Ovary (tissue), 9 donors: ENCODE data around the gene CKS1B. TPM values are rescaled to one million over a fixed set of nuclear protein-coding genes. Genes with fewer than 3 reads are reported as not detected.

Source experiments
- DNase-seq, 5 donors: peaks; one replicate each; pipeline ENCODE4 v3.0.0-alpha.2; 2019 to 2020
- H3K27ac ChIP-seq, 2 donors: fragments of 200-600 bp; one replicate each; pipeline versions ENCODE4 v1.5.1 to v1.8.0; 2019 to 2022
- H3K27me3 ChIP-seq: fragments of 200-600 bp; one replicate; pipeline ENCODE4 v1.8.0; 2022
- H3K36me3 ChIP-seq: fragments of 200-600 bp; sonication (generic); one replicate; pipeline ENCODE4 v1.5.1; 2019
- H3K4me1 ChIP-seq: one replicate; pipeline ENCODE4 v1.8.1; 2013; ENCODE audit warnings: mild to moderate bottlenecking, moderate library complexity; ENCODE audit not compliant: insufficient read depth
- H3K4me3 ChIP-seq: fragments of 200-600 bp; sonication (generic); one replicate; pipeline ENCODE4 v1.5.1; 2017
- H3K9me3 ChIP-seq, 2 donors: fragments of 200-600 bp in 1 of 2; sonication (generic) in 1 of 2; one replicate each; pipeline versions ENCODE4 v1.5.1 to v1.8.1; 2013 to 2019; ENCODE audit warnings: mild to moderate bottlenecking in 1 of 2, moderate library complexity in 1 of 2
- EP300 ChIP-seq: sonication (generic); formaldehyde crosslinking; IDR thresholded peaks from one replicate; pipeline ENCODE4 v1.6.1; 2017; ENCODE audit warnings: antibody characterized with exemption
- POLR2A ChIP-seq: fragments of 450-650 bp; IDR thresholded peaks from one replicate; pipeline ENCODE4 v1.6.1; 2017; ENCODE audit warnings: antibody characterized with exemption, mild to moderate bottlenecking, moderate library complexity
- WGBS, 3 donors: extraction: QIAGEN DNeasy Blood & Tissue Kit in 1 of 3; methylation state at CpG; one replicate each; pipeline versions ENCODE4 v1.1.5 to v1.1.7; 2013 to 2017; 5-methylcytosine and 5-hydroxymethylcytosine counted together
- intact Hi-C, 4 donors: fragments of 100-400 bp; cut with DNase I; formaldehyde crosslinking; loops; one replicate each; pipeline versions ENCODE4 v1.11.0 to v1.15.1; 2022 to 2023
- polyA plus RNA-seq, 2 donors: library from polyadenylated mRNA; stranded (reverse); fragments of 200-250 nt in 1 of 2; fragments of 350-450 nt in 1 of 2; fragmentation: Illumina TruSeq in 1 of 2; extraction: RNeasy Lipid Tissue Mini Kit (QIAGEN cat#74804) in 1 of 2; gene quantifications; one replicate each; pipeline ENCODE4 v1.2.3, GENCODE V29; 2013 to 2014
- total RNA-seq, 7 donors: library from RNA; depleted of rRNA in 2 of 7; stranded (reverse); fragments of >200 nt in 2 of 7; fragmentation: NEBNext Ultra II Directional in 3 of 7; extraction: Animal tissue kit (Norgen Biotek cat#: 25700) in 3 of 7; gene quantifications; one replicate each; pipeline versions ENCODE4 v1.1.0 to v1.2.4, GENCODE V29; 2016 to 2023
- TF ChIP-seq, protein P1 (sequence below), 3 donors: fragments of 450-650 bp in 2 of 3; fragments of 200-600 bp in 1 of 3; IDR thresholded peaks; one replicate each; pipeline versions ENCODE4 v1.5.1 to v1.8.0; 2016 to 2022; ENCODE audit warnings: antibody characterized with exemption in 3 of 3, mild to moderate bottlenecking in 1 of 3
- donor health status: DM: no; HTN: no; CAD: no; lungs with moderate emphysema.
- donor health status: DM: no; HTN: no; CAD: no.
- donor health status: Bipolar disorder and iron deficiency.
- donor health status: DM: yes; HTN: yes; CAD: no.
- donor health status: DM: no; HTN: no; CAD: no.
- donor health status: DM: yes; HTN: yes; CAD: no.

The CKS1B gene
- total and polyA plus RNA-seq, 9 donors = 12.2 to 55.8 (median 28.0) TPM

DNA sequence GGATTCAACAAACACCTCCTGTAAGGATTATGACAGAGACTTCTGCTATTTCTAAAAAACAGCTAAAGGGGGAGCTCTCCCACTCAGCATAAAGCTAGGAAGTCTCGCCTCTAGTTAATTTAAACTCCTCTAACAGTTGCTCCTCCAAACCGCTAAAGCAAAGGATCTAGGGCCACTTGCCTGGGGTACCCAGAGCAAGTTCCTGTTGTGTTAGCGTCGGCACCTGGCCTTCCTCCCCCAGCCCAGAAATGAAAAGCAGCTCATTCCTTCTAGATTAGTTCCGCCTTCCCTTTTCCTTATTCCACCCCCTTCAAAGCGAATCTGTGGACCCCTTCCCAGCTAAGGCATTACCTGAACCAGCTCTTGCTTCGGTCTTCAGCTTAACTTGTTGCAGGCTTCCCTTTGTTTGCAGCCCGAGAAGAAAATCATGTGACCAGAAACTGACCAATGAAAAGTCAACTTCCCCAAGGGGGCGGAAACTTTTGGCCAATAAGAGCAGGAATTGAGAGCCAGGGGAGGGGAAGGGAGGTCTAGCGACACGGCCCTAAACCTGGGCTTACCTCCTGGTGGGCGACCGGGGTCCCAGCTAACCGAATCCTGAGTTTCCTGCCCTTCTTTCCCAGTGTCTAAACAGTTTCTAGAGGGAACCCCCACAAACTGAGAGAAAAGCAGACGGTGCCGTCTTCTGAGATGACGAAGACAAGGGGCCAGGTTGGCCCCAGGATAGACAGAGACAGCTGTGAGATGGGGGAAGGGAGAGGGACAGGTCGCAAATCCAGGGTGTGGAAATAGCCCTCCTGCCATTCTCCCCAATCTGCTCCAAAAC is 18.6 kb upstream of the CKS1B start, which contains the start of gene PBXIP1:
PBXIP1 (minus strand) TSS at position 382 of the 826 bp plus-strand sequence. CDS start 2,378 bp downstream, outside the sequence.
- TF ChIP-seq, protein P1, sequence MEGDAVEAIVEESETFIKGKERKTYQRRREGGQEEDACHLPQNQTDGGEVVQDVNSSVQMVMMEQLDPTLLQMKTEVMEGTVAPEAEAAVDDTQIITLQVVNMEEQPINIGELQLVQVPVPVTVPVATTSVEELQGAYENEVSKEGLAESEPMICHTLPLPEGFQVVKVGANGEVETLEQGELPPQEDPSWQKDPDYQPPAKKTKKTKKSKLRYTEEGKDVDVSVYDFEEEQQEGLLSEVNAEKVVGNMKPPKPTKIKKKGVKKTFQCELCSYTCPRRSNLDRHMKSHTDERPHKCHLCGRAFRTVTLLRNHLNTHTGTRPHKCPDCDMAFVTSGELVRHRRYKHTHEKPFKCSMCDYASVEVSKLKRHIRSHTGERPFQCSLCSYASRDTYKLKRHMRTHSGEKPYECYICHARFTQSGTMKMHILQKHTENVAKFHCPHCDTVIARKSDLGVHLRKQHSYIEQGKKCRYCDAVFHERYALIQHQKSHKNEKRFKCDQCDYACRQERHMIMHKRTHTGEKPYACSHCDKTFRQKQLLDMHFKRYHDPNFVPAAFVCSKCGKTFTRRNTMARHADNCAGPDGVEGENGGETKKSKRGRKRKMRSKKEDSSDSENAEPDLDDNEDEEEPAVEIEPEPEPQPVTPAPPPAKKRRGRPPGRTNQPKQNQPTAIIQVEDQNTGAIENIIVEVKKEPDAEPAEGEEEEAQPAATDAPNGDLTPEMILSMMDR (IDR thresholded peaks at IDR 0.05) = peak in 2 of 3 donors; percentile 9 to 34
- TF ChIP-seq POLR2A = peak; percentile 30
- TF ChIP-seq EP300 = no peak
- H3K36me3 ChIP-seq = no peaks in the 10 kb centered on the region
- peak; percentile 70 to 87 (median 75) for DNase-seq
- H3K9me3 ChIP-seq = no peaks in the 10 kb centered on the region
- 1% methylated on average over 18 of the region's 18 CpGs for WGBS, 3 donors
- no peaks in the 10 kb centered on the region for H3K27me3 ChIP-seq
- intact Hi-C loops = loop anchor here in 3 of 4 donors (5.0 kb wide), 2 partner anchors 46 to 106 kb away; partner anchors contain the start of genes EFNA4 (in 2 of the 3) and ZBTB7B (in 1 of the 3)
- peaks cover 41% of the 10 kb centered on the region for H3K4me1 ChIP-seq
- peak within 1 kb of the TSS; percentile 52 to 78 for H3K27ac ChIP-seq
- H3K4me3 ChIP-seq = peak within 1 kb of the TSS; percentile 57

DNA sequence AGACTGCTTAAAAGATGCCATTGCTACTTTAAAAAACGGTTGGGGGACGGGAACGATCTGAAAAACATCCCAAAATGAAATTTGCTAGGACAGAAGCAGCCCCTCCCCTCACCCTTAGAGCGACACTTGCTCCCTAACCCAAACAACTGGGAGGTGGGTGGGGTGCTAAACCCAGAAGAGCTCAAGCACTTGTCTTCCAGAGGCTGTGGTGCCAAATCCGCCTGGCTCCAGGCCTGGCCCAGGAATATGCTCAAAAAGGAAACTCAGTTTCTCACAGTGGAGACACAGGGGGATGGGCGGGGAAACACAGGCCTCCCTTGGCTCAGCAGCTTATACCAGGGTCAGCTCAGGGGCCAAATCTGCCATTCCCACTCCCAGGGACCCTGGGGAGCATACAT is 17.9 kb upstream of the CKS1B start:
- intact Hi-C loops = loop anchor here in 3 of 4 donors (5.0 kb wide), 2 partner anchors 46 to 106 kb away; partner anchors contain the start of genes EFNA4 (in 2 of the 3) and ZBTB7B (in 1 of the 3)
- 4 to 12% (median 9%) methylated on average over 6 of the region's 6 CpGs for WGBS, 3 donors
- peak in 4 of 5 donors; percentile 57 to 68 (median 62) for DNase-seq

DNA sequence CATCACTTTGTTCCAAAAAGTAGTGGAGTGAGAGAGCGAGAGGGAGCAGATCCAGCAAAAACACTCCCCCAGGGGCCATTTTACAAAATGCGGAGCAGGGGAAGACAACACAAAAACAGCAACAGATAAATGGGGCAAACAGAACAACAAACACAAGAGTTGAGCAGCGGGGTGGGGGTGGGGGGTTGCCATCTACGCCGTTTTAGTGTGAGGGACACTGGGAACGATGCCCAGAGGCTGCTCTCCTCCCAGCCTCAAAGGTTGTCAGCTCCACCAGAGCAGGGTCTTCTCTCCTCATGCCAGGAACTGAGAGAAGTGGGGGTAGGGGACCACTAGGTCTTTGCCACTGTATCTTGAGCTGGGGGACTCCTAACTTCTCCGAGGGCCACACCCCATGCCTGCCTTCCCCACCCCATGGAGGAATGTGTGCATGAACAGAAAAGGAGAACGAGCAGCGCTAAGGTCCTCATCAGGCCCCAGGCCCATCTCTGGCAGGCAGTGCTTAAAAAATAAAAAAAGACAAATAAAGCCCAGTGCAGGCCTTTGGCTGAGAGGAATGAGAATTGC is 17.3 kb upstream of the CKS1B start:
- DNase-seq = peak in 1 of 5 donors; percentile 35
- Histone ChIP-seq H3K27me3 (no peaks in the 10 kb centered on the region), H3K4me1 (peaks cover 36% of the 10 kb centered on the region), H3K27ac (peak overlapping the region in 1 of 2 donors; percentile 78), H3K36me3 (no peaks in the 10 kb centered on the region), H3K9me3 (no peaks in the 10 kb centered on the region), H3K4me3 (no peak overlapping the region)
- 31 to 33% (median 33%) methylated on average over 9 of the region's 9 CpGs for WGBS, 3 donors
- TF ChIP-seq, protein P1 (IDR thresholded peaks at IDR 0.05) = no peak
- TF ChIP-seq EP300 = no peak
- no peak for TF ChIP-seq POLR2A
- intact Hi-C loops = loop anchor here in 3 of 4 donors (5.0 kb wide), 2 partner anchors 45 to 105 kb away; partner anchors contain the start of genes EFNA4 (in 2 of the 3) and ZBTB7B (in 1 of the 3)

More for the DNA sequence above, 17.9 kb upstream of the CKS1B start:
- Histone ChIP-seq H3K27ac (peak overlapping the region in 1 of 2 donors; percentile 78), H3K27me3 (no peaks in the 10 kb centered on the region), H3K4me3 (peak overlapping the region; percentile 57), H3K36me3 (no peaks in the 10 kb centered on the region), H3K4me1 (peaks cover 36% of the 10 kb centered on the region), H3K9me3 (no peaks in the 10 kb centered on the region)
- TF ChIP-seq EP300 (no peak), POLR2A (no peak)
- TF ChIP-seq, protein P1 (IDR thresholded peaks at IDR 0.05) = no peak

DNA sequence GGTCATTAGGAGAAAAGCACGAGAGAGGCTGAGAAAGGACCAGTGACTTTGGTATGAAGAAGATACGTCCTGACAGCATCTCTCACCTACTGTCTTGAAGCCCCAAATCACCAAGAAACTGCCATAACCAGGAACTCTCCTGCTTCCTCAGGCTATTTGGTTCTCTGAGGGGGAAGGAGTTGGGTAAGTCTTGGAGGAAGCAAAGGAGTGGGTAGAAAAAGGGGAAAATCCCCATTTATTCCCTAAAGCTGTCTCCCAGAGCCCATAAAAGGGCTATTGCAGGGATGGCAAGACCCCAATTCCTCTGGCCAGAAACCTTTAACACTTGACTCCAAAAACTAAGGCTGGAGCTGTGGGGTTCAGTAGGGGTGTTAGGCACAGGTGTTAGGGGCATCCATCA is 16.4 kb upstream of the CKS1B start:
- intact Hi-C loops = loop anchor here in 3 of 4 donors (5.0 kb wide), 2 partner anchors 44 to 104 kb away; partner anchors contain the start of genes EFNA4 (in 2 of the 3) and ZBTB7B (in 1 of the 3)
- no peak for DNase-seq
- Histone ChIP-seq H3K36me3 (no peaks in the 10 kb centered on the region), H3K9me3 (no peaks in the 10 kb centered on the region), H3K4me3 (no peak overlapping the region), H3K4me1 (peaks cover 27% of the 10 kb centered on the region), H3K27ac (no peak overlapping the region), H3K27me3 (no peaks in the 10 kb centered on the region)
- TF ChIP-seq, protein P1 (IDR thresholded peaks at IDR 0.05) = no peak
- no peak for TF ChIP-seq POLR2A
- TF ChIP-seq EP300 = no peak
- WGBS, 3 donors = 59 to 62% (median 61%) methylated on average over 2 of the region's 2 CpGs
